T follicular helper cell (primary cell): ENCODE measurements around the gene FANCM.

Experiments used
- DNase-seq: peaks from one replicate; pipeline ENCODE4 v3.0.0-alpha.2; 2020; ENCODE audit warnings: low read depth

Gene FANCM

DNA sequence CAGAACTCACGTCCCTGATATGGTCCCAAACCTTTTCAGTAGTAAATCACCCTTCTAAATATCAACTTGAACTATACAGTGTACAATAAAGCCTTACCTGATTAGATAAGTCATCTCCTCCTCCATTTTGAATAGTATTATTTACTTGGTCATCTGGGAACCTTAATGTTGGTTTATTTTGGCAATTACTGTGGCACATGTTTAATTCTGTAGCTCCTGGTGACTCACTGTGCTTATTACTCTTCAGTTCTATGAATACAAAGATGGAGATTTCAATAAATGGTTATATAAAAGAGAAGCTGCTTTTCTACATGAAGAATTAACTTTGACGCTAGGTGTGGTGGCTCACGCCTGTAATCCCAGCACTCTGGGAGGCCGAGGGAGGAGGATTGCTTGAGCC is 91.8 kb downstream of the FANCM start:
- DNase-seq: no peak

DNA sequence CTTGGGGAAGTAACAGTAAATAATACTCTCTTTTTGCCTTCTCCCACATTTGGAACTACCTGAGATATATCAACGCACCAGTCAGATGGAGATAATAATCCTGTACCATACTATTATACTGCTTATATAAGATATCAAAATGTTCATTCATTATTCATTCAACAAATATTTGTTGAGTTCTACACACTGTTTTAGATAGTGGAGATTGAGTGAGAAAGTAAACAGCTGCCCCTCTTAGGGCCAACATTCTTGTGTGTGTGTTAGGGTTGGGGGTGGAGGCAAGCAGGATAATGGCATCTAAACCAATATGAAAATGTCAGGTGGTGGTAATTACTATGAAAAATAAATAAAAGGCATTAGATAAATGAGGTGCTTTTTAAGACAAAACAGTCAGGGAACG is 103.3 kb downstream of the FANCM start:
- DNase-seq: no peak

DNA sequence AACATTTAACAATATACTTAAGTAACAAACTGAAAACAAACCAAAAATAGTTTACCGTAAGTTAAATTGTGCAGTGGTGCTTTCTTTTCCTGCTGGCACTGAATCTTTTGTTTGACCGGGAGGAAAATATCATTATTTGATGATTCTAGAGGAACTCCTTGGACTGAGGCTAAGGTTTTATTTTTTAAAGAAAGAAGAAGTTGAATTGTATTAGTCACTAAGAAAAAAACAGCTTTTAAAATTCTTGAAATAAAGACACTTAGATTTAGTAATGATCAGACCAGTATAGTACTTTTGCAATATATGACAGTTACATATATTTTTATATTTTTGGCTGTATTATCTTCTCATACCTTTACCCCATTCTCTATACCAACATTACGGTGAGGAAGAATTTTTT is 107.0 kb downstream of the FANCM start:
- no peak for DNase-seq

GRCh38 chr14:45246151-45246550 is 110.4 kb downstream of the FANCM start:
- DNase-seq: no peak

DNA sequence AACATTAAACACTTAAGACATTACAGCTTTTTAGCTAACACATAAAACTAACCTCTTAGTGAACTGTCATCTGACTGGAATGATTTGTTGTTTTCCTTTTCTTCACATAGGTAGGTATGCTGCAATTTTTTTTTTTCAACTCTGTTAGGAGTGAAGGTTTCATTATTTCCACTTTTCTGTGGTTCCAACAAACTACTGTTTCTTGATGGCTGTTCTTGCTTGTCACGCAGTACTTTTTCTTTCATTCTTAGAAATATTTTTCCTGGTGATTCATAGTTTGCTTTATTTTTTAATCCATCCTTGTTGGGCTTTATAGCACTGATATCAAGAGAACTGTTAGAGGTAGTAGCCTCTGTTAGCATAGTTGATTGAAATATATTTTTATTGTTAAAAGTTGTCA is 111.0 kb downstream of the FANCM start:
- DNase-seq: no peak

- DNase-seq: no peak
These were observed 111.7 kb downstream of the FANCM start for GRCh38 chr14:45247427-45247826.

DNA sequence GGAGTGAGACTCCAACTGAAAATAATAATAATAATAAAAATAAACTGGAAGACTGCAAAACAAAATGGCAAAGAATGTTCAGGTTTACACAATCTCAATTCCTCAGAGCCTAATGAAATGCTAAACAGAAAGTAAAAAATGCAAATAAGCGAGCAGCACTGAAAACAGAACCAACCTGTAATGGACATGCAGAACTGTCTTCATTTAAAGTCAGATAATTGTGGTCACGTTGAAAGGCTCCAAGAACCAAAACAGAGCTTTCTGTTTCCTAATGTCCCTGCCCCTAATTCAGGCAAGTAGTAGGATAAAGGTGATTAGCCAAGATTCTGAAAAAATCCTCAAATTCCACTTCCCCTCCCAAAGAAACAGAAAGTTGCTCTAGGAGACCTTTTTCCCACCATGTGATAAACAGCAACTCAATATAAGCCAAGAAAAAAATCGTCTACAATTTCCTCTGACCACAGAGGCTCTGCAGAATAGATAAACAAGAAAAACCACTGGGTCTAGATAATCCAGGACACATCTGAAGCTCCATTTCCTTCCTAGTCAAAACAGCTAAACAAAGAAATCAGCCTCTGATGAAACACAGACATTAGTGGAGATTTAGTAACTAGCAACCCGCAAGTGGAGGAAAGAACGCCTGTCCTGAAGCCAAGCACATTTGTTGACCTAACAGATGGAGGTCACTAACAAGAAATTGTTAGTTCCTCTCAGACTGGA is 114.3 kb downstream of the FANCM start:
- DNase-seq: no peak
